H9 (cell line): Measurements from ENCODE around the gene LIMA1. TPM values are rescaled to one million over a fixed set of nuclear protein-coding genes. Genes with fewer than 3 reads are reported as not detected.

Source experiments
- DNase-seq: peaks from one replicate; pipeline ENCODE4 v3.0.0-alpha.2; 2017
- H2AFZ ChIP-seq: one replicate; pipeline ENCODE4 v1.6.1; 2013; ENCODE audit warnings: mild to moderate bottlenecking, low read length, control low read depth, moderate library complexity
- H2AK5ac ChIP-seq: 2 replicates; pipeline ENCODE4 v1.6.1; 2013; ENCODE audit warnings: low read length, control low read depth, mixed read lengths; ENCODE audit not compliant: insufficient read length
- H2BK120ac ChIP-seq: one replicate; pipeline ENCODE4 v1.6.1; 2013; ENCODE audit warnings: low read depth, mild to moderate bottlenecking, low read length, control low read depth, inconsistent platforms; ENCODE audit not compliant: poor library complexity, severe bottlenecking
- H2BK12ac ChIP-seq: 2 replicates; pipeline ENCODE4 v1.6.1; 2013; ENCODE audit warnings: low read length, control low read depth, mixed read lengths, low read depth; ENCODE audit not compliant: insufficient read length
- H2BK15ac ChIP-seq: 2 replicates; pipeline ENCODE4 v1.6.1; 2013; ENCODE audit warnings: low read depth, low read length, control low read depth
- H2BK20ac ChIP-seq: one replicate; pipeline ENCODE4 v1.6.1; 2013; ENCODE audit warnings: low read depth, mild to moderate bottlenecking, low read length, control low read depth, inconsistent platforms; ENCODE audit not compliant: poor library complexity, severe bottlenecking
- H2BK5ac ChIP-seq: 2 replicates; pipeline ENCODE4 v1.6.1; 2013; ENCODE audit warnings: low read length, control low read depth, mixed read lengths; ENCODE audit not compliant: insufficient read length
- H3K14ac ChIP-seq: 2 replicates; pipeline ENCODE4 v1.6.1; 2013; ENCODE audit warnings: low read length, control low read depth; ENCODE audit not compliant: insufficient read depth
- H3K18ac ChIP-seq: 2 replicates; pipeline ENCODE4 v1.6.1; 2013; ENCODE audit warnings: low read depth, mild to moderate bottlenecking, mixed read lengths, low read length, control low read depth; ENCODE audit not compliant: insufficient read length
- H3K23ac ChIP-seq: 2 replicates; pipeline ENCODE4 v1.6.1; 2013; ENCODE audit warnings: low read length, control low read depth, mixed read lengths, low read depth; ENCODE audit not compliant: insufficient read length
- H3K23me2 ChIP-seq: 2 replicates; pipeline ENCODE4 v1.6.1; 2013; ENCODE audit warnings: low read depth, mild to moderate bottlenecking, mixed read lengths, low read length, control low read depth; ENCODE audit not compliant: insufficient read length, poor library complexity, severe bottlenecking
- H3K27ac ChIP-seq: 2 replicates; pipeline ENCODE4 v1.5.1; 2013; ENCODE audit warnings: low read length, control low read depth, mixed read lengths, low read depth; ENCODE audit not compliant: insufficient read length
- H3K27me3 ChIP-seq: 2 replicates; pipeline ENCODE4 v1.6.1; 2013; ENCODE audit warnings: low read length, control low read depth, inconsistent platforms; ENCODE audit not compliant: insufficient read depth
- H3K4ac ChIP-seq: 2 replicates; pipeline ENCODE4 v1.6.1; 2013; ENCODE audit warnings: low read depth, mild to moderate bottlenecking, control low read depth, inconsistent platforms, low read length, moderate library complexity
- H3K4me1 ChIP-seq: 2 replicates; pipeline ENCODE4 v1.6.1; 2013; ENCODE audit warnings: low read length, control low read depth, inconsistent platforms; ENCODE audit not compliant: insufficient read depth
- H3K4me2 ChIP-seq: 2 replicates; pipeline ENCODE4 v1.6.1; 2013; ENCODE audit warnings: low read length, control low read depth, mixed read lengths; ENCODE audit not compliant: insufficient read length, insufficient read depth
- H3K56ac ChIP-seq: 2 replicates; pipeline ENCODE4 v1.6.1; 2013; ENCODE audit warnings: low read depth, mild to moderate bottlenecking, mixed read lengths, low read length, control low read depth; ENCODE audit not compliant: insufficient read length
- H3K79me1 ChIP-seq: 2 replicates; pipeline ENCODE4 v1.6.1; 2013; ENCODE audit warnings: low read depth, mild to moderate bottlenecking, moderate library complexity, low read length, control low read depth, inconsistent platforms; ENCODE audit not compliant: insufficient read depth, poor library complexity, severe bottlenecking
- H3K79me2 ChIP-seq: 2 replicates; pipeline ENCODE4 v1.6.1; 2013; ENCODE audit warnings: low read length, control low read depth, inconsistent platforms; ENCODE audit not compliant: insufficient read depth
- H3K9ac ChIP-seq: 2 replicates; pipeline ENCODE4 v1.6.1; 2013; ENCODE audit warnings: low read length, control low read depth, mixed read lengths; ENCODE audit not compliant: insufficient read length; ENCODE audit errors: extremely low read depth
- H3K9me3 ChIP-seq: one replicate; pipeline ENCODE4 v1.6.1; 2013; ENCODE audit warnings: low read depth, low read length, inconsistent platforms; ENCODE audit not compliant: control insufficient read depth
- H3T11ph ChIP-seq: one replicate; pipeline ENCODE4 v1.6.1; 2013; ENCODE audit warnings: mild to moderate bottlenecking, low read length, control low read depth, inconsistent platforms
- H4K20me1 ChIP-seq: one replicate; pipeline ENCODE4 v1.6.1; 2013; ENCODE audit not compliant: control insufficient read depth, insufficient read length, insufficient read depth
- H4K5ac ChIP-seq: 2 replicates; pipeline ENCODE4 v1.6.1; 2013; ENCODE audit warnings: low read depth, mild to moderate bottlenecking, mixed read lengths, low read length, control low read depth; ENCODE audit not compliant: insufficient read length
- H4K8ac ChIP-seq: replicated peaks from 2 replicates; pipeline ENCODE4 v1.6.1; 2013; ENCODE audit warnings: low read length, control low read depth, mixed read lengths, low read depth; ENCODE audit not compliant: insufficient read length
- H4K91ac ChIP-seq: 2 replicates; pipeline ENCODE4 v1.6.1; 2013; ENCODE audit warnings: low read depth, mild to moderate bottlenecking, moderate library complexity, mixed read lengths, low read length, control low read depth; ENCODE audit not compliant: insufficient read length
- H3K27ac Mint-ChIP-seq, 3 experiments: 2 replicates in 2 of 3; 3 replicates in 1 of 3; pipeline ENCODE4 v1.8.0; 2020 to 2021; ENCODE audit warnings: mixed read lengths in 3 of 3, mild to moderate bottlenecking in 1 of 3, moderate library complexity in 1 of 3
- H3K27me3 Mint-ChIP-seq: 2 replicates; pipeline ENCODE4 v1.8.0; 2021; ENCODE audit warnings: low read depth, mild to moderate bottlenecking, moderate library complexity, mixed read lengths
- H3K36me3 Mint-ChIP-seq, 3 experiments: 2 replicates in 2 of 3; 3 replicates in 1 of 3; pipeline ENCODE4 v1.8.0; 2020 to 2021; ENCODE audit warnings: low read depth in 3 of 3, mixed read lengths in 3 of 3; ENCODE audit not compliant: insufficient read depth in 1 of 3
- H3K4me1 Mint-ChIP-seq, 2 experiments: 2 replicates each; pipeline ENCODE4 v1.8.0; 2020; ENCODE audit warnings: mixed read lengths in 2 of 2
- H3K4me3 Mint-ChIP-seq, 2 experiments: 2 replicates in 1 of 2; 3 replicates in 1 of 2; pipeline ENCODE4 v1.8.0; 2020 to 2021; ENCODE audit warnings: mild to moderate bottlenecking in 2 of 2, mixed read lengths in 2 of 2, moderate library complexity in 1 of 2
- H3K9me3 Mint-ChIP-seq, 2 experiments: 2 replicates in 1 of 2; 3 replicates in 1 of 2; pipeline ENCODE4 v1.8.0; 2020; ENCODE audit warnings: mild to moderate bottlenecking in 2 of 2, mixed read lengths in 2 of 2, moderate library complexity in 1 of 2
- WGBS: extraction: QIAGEN DNeasy Blood & Tissue Kit; methylation state at CpG from one replicate; pipeline ENCODE4 v1.1.7; 2013; ENCODE audit warnings: missing lambda C conversion rate, low lambda C conversion rate, mixed read lengths; ENCODE audit not compliant: insufficient read length; ENCODE audit errors: extremely low coverage; 5-methylcytosine and 5-hydroxymethylcytosine counted together
- total RNA-seq: library from RNA; stranded (reverse); gene quantifications from 2 replicates; pipeline ENCODE4 v1.2.1, GENCODE V29; 2021
- TF ChIP-seq, protein P1 (sequence below): fragments of 200-600 bp; sonication (generic); conservative IDR thresholded peaks from 3 replicates; pipeline ENCODE4 v1.8.0; 2021; ENCODE audit warnings: antibody characterized with exemption, mild to moderate bottlenecking

The LIMA1 gene
- total RNA-seq, 1 experiment from 2014 or later: 40.8 TPM

DNA sequence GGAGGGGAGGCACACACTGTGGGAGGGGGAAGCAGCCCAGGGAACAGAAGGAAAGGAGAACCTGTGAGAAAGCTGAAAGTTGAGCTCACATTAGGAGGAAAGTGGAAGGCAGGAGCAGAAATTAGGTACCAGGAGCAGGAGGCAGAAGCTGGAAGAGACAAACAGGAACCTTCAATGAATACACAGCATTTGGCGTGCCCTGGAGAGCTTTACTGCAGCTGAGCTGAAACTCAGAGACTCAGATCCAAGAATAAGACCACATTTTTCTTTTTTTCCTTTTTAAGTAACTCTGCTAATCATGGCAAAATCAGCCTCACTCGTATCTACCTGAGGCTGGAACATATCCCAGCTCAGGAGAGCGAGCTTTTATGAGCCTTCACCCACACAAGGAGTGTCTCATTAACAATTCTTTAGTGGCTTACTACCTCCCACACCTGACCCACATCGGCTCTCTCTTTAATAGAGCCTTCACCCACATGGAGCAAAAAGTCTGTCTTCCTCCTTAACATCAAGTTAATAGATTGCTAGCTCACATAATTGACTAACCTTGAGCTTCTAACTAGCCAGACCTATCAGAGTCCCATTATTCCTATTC, 97.9 kb downstream of the LIMA1 start:
- TF ChIP-seq, protein P1, sequence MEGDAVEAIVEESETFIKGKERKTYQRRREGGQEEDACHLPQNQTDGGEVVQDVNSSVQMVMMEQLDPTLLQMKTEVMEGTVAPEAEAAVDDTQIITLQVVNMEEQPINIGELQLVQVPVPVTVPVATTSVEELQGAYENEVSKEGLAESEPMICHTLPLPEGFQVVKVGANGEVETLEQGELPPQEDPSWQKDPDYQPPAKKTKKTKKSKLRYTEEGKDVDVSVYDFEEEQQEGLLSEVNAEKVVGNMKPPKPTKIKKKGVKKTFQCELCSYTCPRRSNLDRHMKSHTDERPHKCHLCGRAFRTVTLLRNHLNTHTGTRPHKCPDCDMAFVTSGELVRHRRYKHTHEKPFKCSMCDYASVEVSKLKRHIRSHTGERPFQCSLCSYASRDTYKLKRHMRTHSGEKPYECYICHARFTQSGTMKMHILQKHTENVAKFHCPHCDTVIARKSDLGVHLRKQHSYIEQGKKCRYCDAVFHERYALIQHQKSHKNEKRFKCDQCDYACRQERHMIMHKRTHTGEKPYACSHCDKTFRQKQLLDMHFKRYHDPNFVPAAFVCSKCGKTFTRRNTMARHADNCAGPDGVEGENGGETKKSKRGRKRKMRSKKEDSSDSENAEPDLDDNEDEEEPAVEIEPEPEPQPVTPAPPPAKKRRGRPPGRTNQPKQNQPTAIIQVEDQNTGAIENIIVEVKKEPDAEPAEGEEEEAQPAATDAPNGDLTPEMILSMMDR: no peak
- no peaks in the 10 kb centered on the region for H3K9me3 ChIP-seq
- Mint-ChIP-seq H3K4me1 (peaks cover 8 to 23% of the 10 kb centered on the region in 2 experiments), H3K9me3 (no peaks in the 10 kb centered on the region), H3K27me3 (no peaks in the 10 kb centered on the region), H3K27ac (peak overlapping the region in 2 of 3 experiments; percentile 0 to 73; a peak in 4 of 7 replicates), H3K36me3 (peaks cover 9 to 26% (median 14%) of the 10 kb centered on the region in 3 experiments; a peak in 6 of 7 replicates), H3K4me3 (no peak overlapping the region)
- no peak overlapping the region for H3K18ac ChIP-seq
- no peaks in the 10 kb centered on the region for H3K23me2 ChIP-seq
- no peaks in the 10 kb centered on the region for H3K27me3 ChIP-seq
- no peak overlapping the region for H3K14ac ChIP-seq
- no peak overlapping the region for H4K91ac ChIP-seq
- H2BK120ac ChIP-seq: no peak overlapping the region
- peaks cover 2% of the 10 kb centered on the region for H4K20me1 ChIP-seq
- DNase-seq: no peak
- no peak overlapping the region for H4K5ac ChIP-seq
- no peaks in the 10 kb centered on the region for H3K79me1 ChIP-seq
- H3K27ac ChIP-seq: no peak overlapping the region
- H3K23ac ChIP-seq: no peak overlapping the region
- H3K4me2 ChIP-seq: no peak overlapping the region
- no peak overlapping the region for H2AK5ac ChIP-seq
- H4K8ac ChIP-seq: no peak overlapping the region
- no peak overlapping the region for H2BK15ac ChIP-seq
- no peak overlapping the region for H2AFZ ChIP-seq
- H2BK20ac ChIP-seq: no peak overlapping the region
- no CpG with 5 or more reads among the region's 4 CpGs for WGBS
- no peak overlapping the region for H2BK12ac ChIP-seq
- H3K56ac ChIP-seq: no peak overlapping the region
- H2BK5ac ChIP-seq: no peak overlapping the region
- no peak overlapping the region for H3T11ph ChIP-seq
- no peak overlapping the region for H3K4ac ChIP-seq
- H3K79me2 ChIP-seq: 0 out of 2 replicates have a peak, but pooled peaks cover 2% of the 10 kb centered on the region
- H3K4me1 ChIP-seq: no peaks in the 10 kb centered on the region
- no peak overlapping the region for H3K9ac ChIP-seq
